Iris pigment epithelial cell (primary cell): ENCODE data around the gene PANK4.

Experiments used
- DNase-seq: peaks from one replicate; pipeline ENCODE4 v3.0.0-alpha.2; 2011; ENCODE audit warnings: low read depth

The PANK4 gene

DNA sequence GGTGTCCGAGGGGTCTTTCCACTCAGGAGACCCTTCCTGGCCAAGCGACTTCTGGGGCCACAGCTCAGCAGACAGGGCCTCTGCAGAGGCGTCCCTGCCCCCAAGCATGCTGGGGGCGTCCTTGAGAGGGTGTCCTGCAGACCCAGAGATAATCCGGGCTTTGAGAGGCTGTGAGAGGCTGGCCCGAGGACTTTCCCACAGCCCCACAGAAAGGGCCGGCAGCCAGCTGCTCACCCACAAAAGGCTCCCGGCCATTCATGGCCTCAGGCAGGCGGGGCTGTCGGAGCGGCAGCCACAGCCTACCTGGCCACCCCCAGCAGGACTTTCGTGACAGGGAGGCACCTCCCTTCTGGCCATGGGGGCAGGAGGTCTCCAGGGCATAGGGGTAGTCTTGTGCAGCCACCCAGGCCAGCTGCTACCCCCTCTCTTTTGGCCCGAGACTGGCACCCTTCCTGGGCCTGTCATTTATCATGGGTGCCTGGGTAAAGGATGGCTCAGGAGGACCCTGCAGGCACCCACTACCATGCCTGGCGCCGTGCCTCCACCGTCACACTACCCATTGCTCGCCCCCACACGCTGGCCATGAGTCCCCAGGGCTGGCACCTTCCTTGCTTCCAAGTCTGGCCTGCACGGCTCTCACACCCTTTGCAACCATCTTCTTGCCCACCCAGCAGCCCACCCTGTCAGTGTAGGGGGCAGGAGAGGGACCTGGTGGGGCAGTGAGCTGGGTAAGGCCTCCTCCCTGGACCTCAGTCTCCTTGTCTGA is 18.7 kb upstream of the PANK4 start:
- peak; percentile 42 for DNase-seq

GRCh38 chr1:2544093-2544874 is 17.9 kb upstream of the PANK4 start:
- DNase-seq: peak; percentile 44

DNA sequence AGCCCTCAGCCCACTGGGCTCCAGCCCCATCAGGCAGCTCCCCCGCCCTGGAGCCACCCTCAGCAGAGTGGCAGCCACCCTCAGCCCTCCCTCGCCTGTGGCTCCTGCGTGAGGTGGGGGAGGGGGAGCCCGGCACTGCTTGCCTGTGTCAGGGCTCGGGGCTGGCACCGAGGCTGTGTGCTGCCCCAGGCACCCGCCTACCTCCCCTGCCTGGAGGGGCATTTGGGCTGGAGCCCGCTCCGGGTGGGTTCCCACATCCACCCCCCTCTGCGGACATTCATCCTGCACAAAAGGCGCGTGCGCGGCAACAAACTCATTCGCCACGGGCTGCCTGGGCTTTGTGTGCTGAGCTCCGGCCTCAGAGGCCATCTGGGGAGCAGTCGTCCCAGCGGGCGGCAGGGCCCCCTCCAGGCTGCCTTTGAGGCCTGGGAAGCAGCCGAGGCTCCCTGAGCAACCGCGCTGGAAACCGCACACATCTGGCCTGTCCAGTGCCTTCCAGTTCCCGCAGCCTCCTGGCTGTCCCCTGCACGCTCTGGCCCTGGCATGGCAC is 17.2 kb upstream of the PANK4 start:
- no peak for DNase-seq

- no peak for DNase-seq
These were observed 16.0 kb upstream of the PANK4 start for GRCh38 chr1:2542246-2542915.

DNA sequence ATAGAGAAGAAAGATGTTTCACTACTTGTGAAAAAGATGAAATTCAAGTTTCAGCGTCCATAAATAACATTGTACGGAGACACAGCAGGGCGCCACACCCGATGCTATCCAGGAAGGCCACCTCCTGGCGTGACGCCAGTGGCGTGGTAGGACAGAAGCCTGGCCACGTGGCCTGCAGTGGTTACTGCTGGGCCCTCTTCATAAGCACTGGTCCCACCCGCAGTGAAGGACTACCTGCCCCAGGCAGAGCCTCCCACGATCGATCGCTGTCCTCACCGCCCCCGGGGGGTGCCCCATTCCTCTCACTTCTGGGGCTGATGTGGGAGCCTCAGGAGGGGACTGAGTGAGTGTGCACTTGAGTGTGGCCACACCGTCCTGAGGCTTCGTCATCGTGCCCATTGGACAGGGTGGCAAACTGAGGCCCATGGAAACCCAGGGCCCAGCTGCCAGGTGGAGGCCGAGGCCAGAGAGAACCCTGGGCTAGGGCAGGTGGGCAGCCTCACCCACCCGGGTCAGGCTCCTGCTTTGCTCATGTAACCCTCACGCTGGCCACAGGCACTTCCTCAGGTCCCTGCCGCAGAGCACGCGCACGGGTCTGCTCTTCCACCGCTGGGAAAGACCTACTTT is 15.3 kb upstream of the PANK4 start:
- no peak for DNase-seq

DNA sequence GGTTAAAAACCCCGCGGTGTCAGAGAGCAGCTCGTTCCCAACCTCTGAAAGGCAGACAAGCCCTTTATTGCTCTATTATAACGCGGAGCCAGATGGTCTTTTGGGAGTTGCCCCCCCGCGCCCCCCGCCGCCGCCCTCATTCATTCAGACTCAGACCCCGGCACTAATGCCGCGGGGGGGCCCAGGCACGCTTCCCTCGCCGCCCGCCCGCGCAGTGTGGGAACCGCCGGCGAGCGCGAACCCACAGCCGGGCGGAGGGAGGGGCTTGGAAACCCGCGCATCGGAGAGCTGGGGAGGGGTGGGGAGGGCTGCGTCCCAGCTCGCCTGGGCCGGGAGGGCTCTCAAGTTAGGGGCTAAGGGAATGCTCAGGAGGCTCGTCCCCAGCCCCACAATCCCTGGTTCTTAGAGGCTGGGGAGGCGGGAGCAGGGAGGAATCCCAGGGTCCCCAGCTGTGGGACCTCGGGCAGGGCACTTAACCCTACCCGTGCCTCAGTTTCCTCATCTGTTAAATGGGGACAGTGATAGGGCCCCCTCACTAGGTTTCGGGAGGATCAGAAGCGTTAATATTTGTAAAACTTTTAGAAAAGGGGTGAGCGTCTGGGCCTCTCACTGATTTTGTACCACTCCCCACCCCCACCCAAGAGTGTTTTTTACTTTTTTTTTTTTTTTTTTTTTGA is 14.6 kb upstream of the PANK4 start:
- DNase-seq: no peak

GRCh38 chr1:2539312-2539907 is 13.0 kb upstream of the PANK4 start:
- DNase-seq: no peak

- DNase-seq: no peak
These were observed 12.5 kb upstream of the PANK4 start for GRCh38 chr1:2538872-2539271.

DNA sequence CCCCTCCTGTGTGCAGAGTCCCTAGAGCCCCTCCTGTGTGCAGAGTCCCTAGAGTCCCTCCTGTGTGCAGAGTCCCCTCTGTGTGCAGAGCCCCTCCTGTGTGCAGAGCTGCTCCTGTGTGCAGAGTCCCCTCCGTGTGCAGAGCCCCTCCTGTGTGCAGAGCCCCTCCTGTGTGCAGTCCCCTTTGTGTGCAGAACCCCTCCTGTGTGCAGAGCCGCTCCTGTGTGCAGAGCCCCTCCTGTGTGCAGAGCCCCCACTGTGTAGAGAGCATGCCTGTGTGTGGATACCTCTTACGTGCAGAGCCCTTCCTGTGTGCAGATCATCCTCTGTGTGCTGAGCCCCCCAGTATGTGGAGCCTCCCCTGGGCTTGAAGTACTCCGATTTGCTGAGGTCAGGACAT is 12.0 kb upstream of the PANK4 start:
- no peak for DNase-seq

DNA sequence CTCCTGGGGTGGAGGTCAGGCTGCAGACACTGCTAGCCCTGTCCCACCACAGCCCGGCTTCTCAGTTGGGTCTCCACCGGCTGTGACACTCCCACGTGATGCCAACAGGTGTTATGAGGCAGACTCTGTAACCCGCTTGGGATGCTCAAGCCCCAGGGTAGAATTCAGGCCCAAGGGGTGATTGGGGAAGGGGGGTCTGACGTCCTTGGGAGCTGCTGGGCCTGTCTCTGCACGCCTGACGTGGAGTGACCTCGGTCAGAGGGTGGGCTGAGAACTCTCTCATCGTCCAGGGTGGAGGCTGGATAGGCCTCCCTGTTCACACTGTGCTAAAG is 11.4 kb upstream of the PANK4 start:
- no peak for DNase-seq

DNA sequence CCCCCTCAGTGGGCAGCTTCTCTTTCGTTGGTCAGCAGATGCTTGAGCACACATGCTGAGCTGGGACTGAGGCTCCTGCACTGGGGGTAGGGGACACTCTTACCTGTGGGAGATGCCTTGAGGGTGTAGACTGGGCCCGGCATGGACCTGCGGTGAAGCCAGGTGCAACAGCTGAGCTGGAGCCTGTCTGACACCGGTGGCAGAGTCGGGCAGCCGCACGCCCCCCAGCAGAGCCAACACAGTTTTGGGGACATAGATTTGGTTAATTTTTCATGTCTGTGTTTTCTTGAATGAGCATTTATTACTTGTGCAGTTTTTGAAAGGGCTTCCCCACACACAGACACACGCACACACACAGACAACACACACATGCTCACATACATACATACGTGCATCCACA is 9.6 kb upstream of the PANK4 start:
- no peak for DNase-seq

DNA sequence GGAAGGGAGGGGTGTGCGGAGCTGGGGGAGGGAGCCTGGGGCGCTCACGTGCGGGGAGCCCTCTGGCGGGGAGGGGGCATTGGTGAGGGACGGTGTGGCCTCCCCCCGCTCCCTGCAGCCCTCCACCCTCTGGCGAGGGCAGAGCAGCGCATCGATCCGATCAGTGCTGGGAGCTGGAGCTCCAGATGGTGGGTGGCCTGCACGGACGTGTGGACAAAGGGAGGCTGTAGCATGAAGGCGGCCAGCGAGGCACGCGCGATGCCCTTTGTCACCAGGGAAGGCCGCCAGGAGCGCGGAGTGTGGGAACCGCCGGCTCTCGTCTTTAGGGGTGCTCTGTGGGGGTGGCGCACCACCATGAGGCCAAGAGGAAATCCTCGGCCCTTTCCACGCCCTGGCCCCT is 9.1 kb upstream of the PANK4 start:
- no peak for DNase-seq

DNA sequence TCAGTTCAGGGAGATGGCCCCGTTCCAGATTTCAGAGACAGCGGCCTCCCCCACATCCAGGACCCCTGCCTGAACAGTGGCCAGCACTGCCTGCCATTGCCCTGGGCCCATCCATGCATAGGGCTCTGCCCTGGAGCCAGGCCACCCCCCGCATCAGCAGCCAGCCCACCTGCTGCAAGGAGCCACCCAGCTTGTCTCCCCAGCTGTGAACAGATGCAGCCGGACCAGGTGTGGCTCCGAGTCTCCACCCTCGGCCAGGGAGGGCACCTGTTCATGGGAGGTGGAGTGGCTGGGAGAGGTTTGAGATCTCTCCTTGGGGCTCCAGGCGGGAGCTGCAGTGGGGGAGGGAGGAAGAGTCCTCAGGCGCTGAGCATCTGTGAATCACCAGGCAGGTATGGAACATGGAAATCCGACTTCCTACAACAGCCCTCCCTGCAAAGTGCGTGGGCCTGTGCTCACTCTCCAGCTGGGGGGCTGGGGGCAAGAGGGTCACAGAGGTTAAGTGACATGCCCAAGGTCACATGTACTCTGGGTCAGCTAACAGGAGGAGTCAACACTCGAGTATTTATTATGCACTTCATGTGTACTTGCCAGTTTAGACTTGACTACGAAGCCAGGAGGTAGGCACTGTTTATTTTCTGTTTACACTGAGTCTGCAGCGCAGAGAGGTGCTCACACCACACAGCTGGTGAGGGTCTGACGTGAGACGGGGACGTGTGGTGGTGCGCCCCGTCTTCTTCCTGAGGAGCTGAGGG is 8.5 kb upstream of the PANK4 start:
- peak; percentile 78 for DNase-seq

GRCh38 chr1:2534315-2534686 is 7.9 kb upstream of the PANK4 start:
- DNase-seq: no peak

DNA sequence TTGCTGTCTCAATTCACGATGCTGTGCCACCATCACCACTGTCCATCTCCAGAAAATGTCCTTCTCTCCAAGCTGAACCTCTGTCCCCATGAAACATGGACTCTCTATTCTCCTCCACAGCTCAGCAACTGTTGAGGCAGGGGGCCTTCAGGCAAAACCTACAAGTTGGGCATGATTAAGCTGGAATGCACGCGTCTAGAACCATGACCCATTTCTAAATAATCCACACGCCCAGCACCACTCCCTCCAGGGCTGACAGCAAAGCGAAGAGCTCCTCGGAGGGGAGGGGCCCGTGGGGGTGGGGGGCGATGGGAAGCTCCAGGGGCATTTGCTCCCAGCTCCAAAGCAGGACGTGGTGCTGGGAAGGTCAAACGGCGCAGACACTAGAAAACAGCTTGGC is 7.0 kb upstream of the PANK4 start:
- DNase-seq: peak; percentile 35

GRCh38 chr1:2532485-2533160 is 6.2 kb upstream of the PANK4 start:
- DNase-seq: no peak

DNA sequence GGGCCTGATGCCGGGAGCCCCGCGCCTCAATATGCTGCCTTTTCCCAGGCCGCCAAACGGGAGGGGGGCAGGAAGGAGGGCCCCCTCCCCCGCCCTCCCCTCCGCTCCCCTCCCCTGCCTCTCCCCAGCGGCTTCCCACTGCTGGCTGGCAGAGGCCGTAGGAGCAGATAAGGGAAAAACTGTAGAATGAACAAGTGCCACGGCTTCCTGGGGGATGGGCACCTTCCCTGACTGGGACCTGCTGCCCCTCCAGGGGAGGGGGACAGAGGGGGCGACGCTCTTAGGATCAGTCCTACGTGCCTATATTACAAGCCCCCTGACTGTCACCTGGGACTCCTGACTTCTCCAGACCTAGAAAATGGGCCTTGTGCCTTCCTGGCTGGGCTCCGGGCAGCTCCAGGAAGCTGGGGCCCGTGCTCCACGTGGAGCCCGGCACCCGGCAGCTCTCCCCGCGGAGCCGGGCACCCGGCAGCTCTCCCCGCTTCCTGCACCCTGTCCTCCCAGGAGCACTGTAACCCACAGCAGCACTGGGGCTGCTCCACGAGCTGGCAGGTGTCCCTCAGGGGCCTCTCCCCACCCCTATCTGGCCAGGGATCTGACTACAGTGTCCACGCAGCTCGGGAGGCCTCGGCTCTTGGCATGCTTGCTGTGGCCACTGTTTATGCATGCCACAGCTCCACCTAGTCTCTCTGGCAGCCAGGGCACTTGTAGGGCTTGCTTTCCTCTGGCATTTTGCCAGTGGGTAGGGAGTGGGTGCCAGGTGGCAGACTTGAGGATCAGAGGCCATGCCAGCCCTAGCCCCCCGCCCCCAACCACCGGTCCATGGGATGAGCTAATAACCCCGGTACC is 4.3 kb upstream of the PANK4 start:
- no peak for DNase-seq

DNA sequence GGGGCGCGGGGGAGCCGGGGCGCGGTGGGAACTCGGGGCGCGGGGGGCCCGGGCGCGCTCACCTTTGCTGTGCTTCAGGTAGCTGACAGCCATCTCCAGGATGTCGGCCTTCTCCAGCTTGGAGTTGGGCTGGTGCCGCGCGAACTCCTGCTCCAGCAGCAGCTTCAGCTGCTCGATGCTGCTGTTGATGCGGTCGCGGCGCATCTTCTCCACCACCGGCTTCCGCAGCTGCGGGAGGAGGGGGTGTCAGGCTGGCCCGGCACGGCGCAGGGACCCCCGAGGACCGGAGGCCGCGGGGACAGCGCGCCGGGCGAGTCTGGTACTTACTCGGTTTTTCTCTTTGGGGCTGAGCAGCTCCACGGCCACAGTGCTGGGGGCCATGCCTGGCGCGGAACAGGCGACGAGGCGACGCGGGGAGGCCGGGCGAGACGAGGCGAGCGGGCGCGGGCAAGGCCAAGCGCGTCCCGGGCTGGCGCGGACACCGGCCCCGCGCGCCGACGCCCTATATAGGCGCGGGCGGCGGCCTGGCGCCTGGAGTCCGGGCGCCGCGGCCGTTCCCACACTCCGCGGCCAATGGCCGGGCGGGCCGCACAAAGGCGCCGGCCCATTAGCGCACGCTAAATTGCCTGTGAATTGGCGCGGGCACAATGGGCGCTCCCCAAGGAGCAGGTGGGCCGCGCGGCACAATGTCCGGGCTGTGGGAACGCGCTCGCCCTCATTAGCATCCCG is 3.6 kb upstream of the PANK4 start, which contains the start of gene HES5:
Gene HES5, minus strand, starts transcription at position 480 of the 729 bp plus-strand sequence. Its CDS starts 99 bp downstream, at position 381.
- DNase-seq: peak; percentile 22
